Lower lobe of right lung (tissue), 2 donors: ENCODE data around the gene MRPS12. TPM values are rescaled to one million over a fixed set of nuclear protein-coding genes. Genes with fewer than 3 reads are reported as not detected.
A peak's percentile ranks its signal among the peaks of the same experiment; 100 is the strongest.
"Not testable (repeated sequence)": the region's sequence is repeated elsewhere in the genome, so short reads cannot be mapped to it uniquely, and the experiment has no call there.

Source experiments
- ATAC-seq, 2 donors: fragments of 200-7000 bp; cut with Tn5 transposase; one replicate each; pipeline ENCODE4 v1.9.1; 2020 to 2022; ENCODE audit warnings: mild to moderate bottlenecking in 2 of 2, moderate library complexity in 2 of 2
- DNase-seq: peaks from one replicate; pipeline ENCODE4 v3.0.0-alpha.2; 2020
- H3K27ac ChIP-seq: fragments of 200-600 bp; one replicate; pipeline ENCODE4 v1.8.0; 2022
- H3K27me3 ChIP-seq: fragments of 200-600 bp; one replicate; pipeline ENCODE4 v1.8.0; 2022; ENCODE audit warnings: low read depth
- H3K36me3 ChIP-seq: fragments of 200-600 bp; one replicate; pipeline ENCODE4 v1.8.0; 2022; ENCODE audit warnings: mild to moderate bottlenecking
- H3K4me1 ChIP-seq: fragments of 200-600 bp; one replicate; pipeline ENCODE4 v1.8.0; 2022
- H3K4me3 ChIP-seq: fragments of 200-600 bp; one replicate; pipeline ENCODE4 v1.8.0; 2022; ENCODE audit warnings: mild to moderate bottlenecking
- H3K9me3 ChIP-seq: fragments of 200-600 bp; one replicate; pipeline ENCODE4 v1.8.0; 2022
- CTCF ChIP-seq: fragments of 200-600 bp; IDR thresholded peaks from one replicate; pipeline ENCODE4 v1.8.0; 2022; ENCODE audit warnings: antibody characterized with exemption, mild to moderate bottlenecking
- intact Hi-C: fragments of 100-400 bp; cut with DNase I; formaldehyde crosslinking; loops from one replicate; pipeline ENCODE4 v1.11.0; 2022
- long read RNA-seq: library from polyadenylated mRNA; unstranded; transcript quantifications from one replicate; pipeline ENCODE4 v2.0.0, GENCODE V29; 2021
- total RNA-seq: library from RNA; stranded (reverse); fragmentation: NEBNext Ultra II Directional; extraction: Animal tissue kit (Norgen Biotek cat#: 25700); gene quantifications from one replicate; pipeline ENCODE4 v1.2.1, GENCODE V29; 2021
- donor health status: DM: no; HTN: yes; CAD: no; lungs with severe emphysema.

Gene MRPS12
- 25.9 TPM for total RNA-seq
- long read RNA-seq, transcript MRPS12-201 (3 exons, 1,207 nt): major isoform, 10 of 12 reads
- long read RNA-seq, partial matches to known transcripts: 0 of 12 reads
- long read RNA-seq, other reads (novel, unspliced or antisense): 2 of 12 reads

- Histone ChIP-seq H3K27ac (peak within 1 kb of the TSS; percentile 92), H3K36me3 (peaks cover 24% of the 10 kb centered on the region), H3K27me3 (no peaks in the 10 kb centered on the region), H3K4me1 (peaks cover 30% of the 10 kb centered on the region), H3K9me3 (peaks cover 3% of the 10 kb centered on the region), H3K4me3 (peak within 1 kb of the TSS; percentile 89)
- intact Hi-C loops: no loop called here
- no peak for TF ChIP-seq CTCF
- DNase-seq (peak; percentile 99), ATAC-seq (peak; percentile 98 to 99)
Measured at GRCh38 chr19:38930776-38931520, at the start of gene MRPS12. TSS of gene MRPS12 (plus strand) at chr19:38930944. CDS start at chr19:38931295, 351 bp downstream.

GRCh38 chr19:38883286-38883685, 47.5 kb upstream of the MRPS12 start:
- Histone ChIP-seq H3K27me3 (no peaks in the 10 kb centered on the region), H3K4me3 (no peak overlapping the region), H3K9me3 (no peaks in the 10 kb centered on the region), H3K4me1 (peaks cover 5% of the 10 kb centered on the region), H3K36me3 (peaks cover 64% of the 10 kb centered on the region), H3K27ac (no peak overlapping the region)
- TF ChIP-seq CTCF: no peak
- DNase-seq (no peak), ATAC-seq (no peak)
- intact Hi-C loops: no loop called here

- peaks cover 71% of the 10 kb centered on the region for H3K36me3 ChIP-seq
- DNase-seq, H3K27ac ChIP-seq, H3K27me3 ChIP-seq, H3K4me1 ChIP-seq, intact Hi-C loops, H3K9me3 ChIP-seq, ATAC-seq, H3K4me3 ChIP-seq: not testable (repeated sequence)
Measured at GRCh38 chr19:38884691-38885090, 46.1 kb upstream of the MRPS12 start.

GRCh38 chr19:38888876-38889275, 41.9 kb upstream of the MRPS12 start:
- TF ChIP-seq CTCF: no peak
- no peak overlapping the region for H3K4me3 ChIP-seq
- no peak overlapping the region for H3K27ac ChIP-seq
- H3K36me3 ChIP-seq: peaks cover 66% of the 10 kb centered on the region
- no peaks in the 10 kb centered on the region for H3K27me3 ChIP-seq
- ATAC-seq (no peak), DNase-seq (no peak)
- no peaks in the 10 kb centered on the region for H3K9me3 ChIP-seq
- intact Hi-C loops: no loop called here
- H3K4me1 ChIP-seq: peaks cover 9% of the 10 kb centered on the region

GRCh38 chr19:38889803-38890202, 40.9 kb upstream of the MRPS12 start:
- TF ChIP-seq CTCF: no peak
- Histone ChIP-seq H3K27me3 (no peaks in the 10 kb centered on the region), H3K36me3 (peaks cover 66% of the 10 kb centered on the region), H3K4me1 (peaks cover 12% of the 10 kb centered on the region), H3K9me3 (no peaks in the 10 kb centered on the region), H3K27ac (no peak overlapping the region), H3K4me3 (no peak overlapping the region)
- no peak for DNase-seq
- intact Hi-C loops: no loop called here
- no peak for ATAC-seq

- no peaks in the 10 kb centered on the region for H3K27me3 ChIP-seq
- H3K4me1 ChIP-seq: peaks cover 12% of the 10 kb centered on the region
- H3K9me3 ChIP-seq: no peaks in the 10 kb centered on the region
- H3K27ac ChIP-seq: no peak overlapping the region
- peaks cover 66% of the 10 kb centered on the region for H3K36me3 ChIP-seq
- no peak for ATAC-seq
- no peak for TF ChIP-seq CTCF
- H3K4me3 ChIP-seq: no peak overlapping the region
- no peak for DNase-seq
- intact Hi-C loops: no loop called here
Measured at GRCh38 chr19:38890686-38891085, 40.1 kb upstream of the MRPS12 start.
